IMR-90 (cell line): ENCODE data around the gene KLF11. TPM values are rescaled to one million over a fixed set of nuclear protein-coding genes. Genes with fewer than 3 reads are reported as not detected.

Experiments
- ATAC-seq: fragments of 200-7000 bp; cut with Tn5 transposase; 2 replicates; pipeline ENCODE4 v1.9.1; 2020; ENCODE audit warnings: low read depth, mild to moderate bottlenecking, moderate library complexity
- BruUV-seq: library from RNA; stranded (reverse); fragments of 400-500 nt; replicated peaks from 2 replicates; lab custom pipeline; 2021; lab: Mats Ljungman, UMichigan
- CTCF ChIA-PET: fragments of 300-600 bp; formaldehyde crosslinking; extraction: SDS; loops from one replicate; lab custom pipeline; 2021; ENCODE audit warnings: antibody characterized with exemption; lab: Yijun Ruan, JAX
- POLR2A ChIA-PET: fragments of 300-600 bp; sonication (Branson Sonifier 250); formaldehyde crosslinking; loops from one replicate; lab custom pipeline; 2022; ENCODE audit warnings: antibody characterized with exemption; ENCODE audit not compliant: unreplicated experiment; lab: Charles Lee
- DNase-seq: peaks from one replicate; pipeline ENCODE4 v3.0.0; 2013
- H2AFZ ChIP-seq: replicated peaks from 2 replicates; pipeline ENCODE3; 2013; ENCODE audit warnings: low read length, mild to moderate bottlenecking; ENCODE audit not compliant: poor library complexity
- H2AK5ac ChIP-seq: 2 replicates; pipeline ENCODE4 v1.6.1; 2013; ENCODE audit warnings: low read depth, low read length, inconsistent platforms
- H2AK9ac ChIP-seq: replicated peaks from 2 replicates; pipeline ENCODE3; 2013; ENCODE audit warnings: mild to moderate bottlenecking, low read depth, low read length, moderate library complexity; ENCODE audit not compliant: poor library complexity
- H2BK120ac ChIP-seq: 2 replicates; pipeline ENCODE4 v1.6.1; 2013; ENCODE audit warnings: low read depth, low read length, inconsistent platforms
- H2BK15ac ChIP-seq: 3 replicates; pipeline ENCODE4 v1.6.1; 2013; ENCODE audit warnings: low read depth, low read length, inconsistent platforms
- H2BK20ac ChIP-seq: 2 replicates; pipeline ENCODE4 v1.6.1; 2013; ENCODE audit warnings: low read depth, mild to moderate bottlenecking, inconsistent platforms, low read length, moderate library complexity
- H2BK5ac ChIP-seq: 2 replicates; pipeline ENCODE4 v1.6.1; 2013; ENCODE audit warnings: mild to moderate bottlenecking, low read depth, low read length, inconsistent platforms; ENCODE audit not compliant: poor library complexity, severe bottlenecking
- H3K14ac ChIP-seq: replicated peaks from 2 replicates; pipeline ENCODE4 v1.6.1; 2013; ENCODE audit warnings: low read depth, low read length, inconsistent platforms
- H3K18ac ChIP-seq: 2 replicates; pipeline ENCODE4 v1.6.1; 2013; ENCODE audit warnings: low read depth, low read length, control low read depth
- H3K23ac ChIP-seq: 2 replicates; pipeline ENCODE4 v1.6.1; 2013; ENCODE audit warnings: low read depth, low read length, inconsistent platforms
- H3K27ac ChIP-seq: 2 replicates; pipeline ENCODE4 v1.5.1; 2013; ENCODE audit warnings: mild to moderate bottlenecking, control low read depth, low read length; ENCODE audit not compliant: insufficient read depth
- H3K27me3 ChIP-seq: 2 replicates; pipeline ENCODE4 v1.6.1; 2013; ENCODE audit warnings: low read length; ENCODE audit not compliant: control insufficient read depth, insufficient read depth
- H3K36me3 ChIP-seq: 2 replicates; pipeline ENCODE4 v1.6.1; 2013; ENCODE audit warnings: low read length, mixed read lengths; ENCODE audit not compliant: control insufficient read depth, insufficient read depth
- H3K4ac ChIP-seq: 2 replicates; pipeline ENCODE4 v1.6.1; 2013; ENCODE audit warnings: low read depth, low read length, inconsistent platforms
- H3K4me1 ChIP-seq: 2 replicates; pipeline ENCODE4 v1.6.1; 2013; ENCODE audit warnings: low read length, mixed read lengths; ENCODE audit not compliant: control insufficient read depth, insufficient read depth
- H3K4me2 ChIP-seq: 2 replicates; pipeline ENCODE4 v1.6.1; 2013; ENCODE audit warnings: low read depth, mild to moderate bottlenecking, control low read depth, low read length, moderate library complexity
- H3K4me3 ChIP-seq: 2 replicates; pipeline ENCODE4 v1.5.1; 2013; ENCODE audit warnings: low read depth, mild to moderate bottlenecking, control low read depth, low read length, moderate library complexity; ENCODE audit not compliant: insufficient read depth
- H3K56ac ChIP-seq: 2 replicates; pipeline ENCODE4 v1.6.1; 2013; ENCODE audit warnings: low read length, inconsistent platforms; ENCODE audit not compliant: insufficient read depth; ENCODE audit errors: extremely low read depth
- H3K79me1 ChIP-seq, 2 experiments: 2 replicates each; pipeline ENCODE4 v1.6.1; 2013; ENCODE audit warnings: low read length in 2 of 2, inconsistent platforms in 1 of 2, low read depth in 1 of 2
- H3K9ac ChIP-seq: 2 replicates; pipeline ENCODE4 v1.6.1; 2013; ENCODE audit warnings: low read depth, low read length, control low read depth
- H3K9me1 ChIP-seq: 2 replicates; pipeline ENCODE4 v1.6.1; 2013; ENCODE audit warnings: low read length, inconsistent platforms; ENCODE audit not compliant: insufficient read depth
- H3K9me3 ChIP-seq: 2 replicates; pipeline ENCODE4 v1.6.1; 2013; ENCODE audit warnings: low read length; ENCODE audit not compliant: control insufficient read depth, insufficient read depth
- H4K20me1 ChIP-seq: 2 replicates; pipeline ENCODE4 v1.6.1; 2013; ENCODE audit warnings: low read length, inconsistent platforms; ENCODE audit not compliant: insufficient read depth
- H4K5ac ChIP-seq: 2 replicates; pipeline ENCODE4 v1.6.1; 2013; ENCODE audit warnings: mild to moderate bottlenecking, low read depth, low read length, control low read depth
- H4K8ac ChIP-seq, 2 experiments: 2 replicates each; pipeline ENCODE4 v1.6.1; 2013; ENCODE audit warnings: low read depth in 2 of 2, low read length in 2 of 2, control low read depth in 1 of 2, inconsistent platforms in 1 of 2
- H4K91ac ChIP-seq: 2 replicates; pipeline ENCODE4 v1.6.1; 2013; ENCODE audit warnings: low read depth, low read length, inconsistent platforms; ENCODE audit not compliant: insufficient read depth
- BHLHE40 ChIP-seq: fragments of 150-350 bp; IDR thresholded peaks from 2 replicates; pipeline ENCODE4 v1.6.1; 2016; ENCODE audit warnings: mild to moderate bottlenecking, low read depth, low read length
- CEBPB ChIP-seq: IDR thresholded peaks from 2 replicates; pipeline ENCODE4 v1.6.1; 2012; ENCODE audit warnings: low read depth, low read length, improper control_type of control experiment
- CHD1 ChIP-seq: IDR thresholded peaks from 2 replicates; pipeline ENCODE4 v1.6.1; 2012; ENCODE audit warnings: low read depth, low read length, improper control_type of control experiment
- CTCF ChIP-seq: conservative IDR thresholded peaks from 2 replicates; pipeline ENCODE4 v1.5.1; 2012; ENCODE audit warnings: mild to moderate bottlenecking, low read depth, low read length, improper control_type of control experiment
- ELK1 ChIP-seq: fragments of 150-350 bp; IDR thresholded peaks from 2 replicates; pipeline ENCODE4 v1.6.1; 2016; ENCODE audit warnings: low read depth, mild to moderate bottlenecking, low read length, moderate library complexity, borderline replicate concordance
- FOS ChIP-seq: fragments of 150-350 bp; IDR thresholded peaks from 2 replicates; pipeline ENCODE4 v1.6.1; 2016; ENCODE audit warnings: low read depth, low read length
- MAFK ChIP-seq: IDR thresholded peaks from 2 replicates; pipeline ENCODE4 v1.6.1; 2012; ENCODE audit warnings: low read depth, low read length, improper control_type of control experiment
- MAZ ChIP-seq: IDR thresholded peaks from 2 replicates; pipeline ENCODE4 v1.6.1; 2012; ENCODE audit warnings: low read depth, mild to moderate bottlenecking, low read length, improper control_type of control experiment, moderate library complexity, borderline replicate concordance
- MXI1 ChIP-seq: IDR thresholded peaks from 2 replicates; pipeline ENCODE4 v1.6.1; 2012; ENCODE audit warnings: low read depth, mild to moderate bottlenecking, low read length, moderate library complexity, borderline replicate concordance
- NFE2L2 ChIP-seq: fragments of 150-350 bp; IDR thresholded peaks from 2 replicates; pipeline ENCODE4 v1.6.1; 2016; ENCODE audit warnings: low read depth, mild to moderate bottlenecking, low read length
- POLR2A ChIP-seq: IDR thresholded peaks from 2 replicates; pipeline ENCODE4 v1.6.1; 2012; ENCODE audit warnings: mild to moderate bottlenecking, low read depth, low read length
- RAD21 ChIP-seq: IDR thresholded peaks from 2 replicates; pipeline ENCODE4 v1.6.1; 2012; ENCODE audit warnings: low read length, improper control_type of control experiment
- RCOR1 ChIP-seq: IDR thresholded peaks from 2 replicates; pipeline ENCODE4 v1.6.1; 2012; ENCODE audit warnings: mild to moderate bottlenecking, low read length, improper control_type of control experiment; ENCODE audit not compliant: insufficient replicate concordance
- RFX5 ChIP-seq: IDR thresholded peaks from 2 replicates; pipeline ENCODE4 v1.8.0; 2012; ENCODE audit warnings: low read depth, mild to moderate bottlenecking, low read length, moderate library complexity
- SMC3 ChIP-seq: fragments of 150-350 bp; IDR thresholded peaks from 2 replicates; pipeline ENCODE4 v1.6.1; 2016; ENCODE audit warnings: low read depth, mild to moderate bottlenecking, antibody characterized with exemption, low read length, moderate library complexity
- USF2 ChIP-seq: fragments of 150-350 bp; IDR thresholded peaks from 2 replicates; pipeline ENCODE4 v1.6.1; 2017; ENCODE audit warnings: mild to moderate bottlenecking, antibody characterized with exemption, low read length, low read depth
- WGBS, 2 experiments: methylation state at CpG; one replicate each; pipeline versions ENCODE4 v1.1.5 to v1.1.7; 2013; ENCODE audit warnings: missing lambda C conversion rate in 2 of 2; ENCODE audit not compliant: insufficient read length in 1 of 2; ENCODE audit errors: extremely low coverage in 2 of 2; 5-methylcytosine and 5-hydroxymethylcytosine counted together
- dilution Hi-C: fragments of 300-500 bp; cut with HindIII; formaldehyde crosslinking; loops from one replicate; pipeline ENCODE4 v1.14.3; 2018; ENCODE audit warnings: low sequenced_read_pairs; ENCODE audit not compliant: unreplicated experiment
- in situ Hi-C: fragments of 300-500 bp; cut with MboI; formaldehyde crosslinking; loops from 3 replicates; pipeline ENCODE4 v1.14.3; 2019; ENCODE audit warnings: low sequenced_read_pairs, inconsistent platforms, mixed read lengths
- intact Hi-C: fragments of 100-400 bp; cut with micrococcal nuclease; formaldehyde crosslinking; loops from 2 replicates; pipeline ENCODE4 v1.10.0; 2022
- polyA plus RNA-seq, 3 experiments: library from polyadenylated mRNA; depleted of rRNA; stranded (reverse); fragments of >200 nt; gene quantifications; 2 replicates each; pipeline ENCODE4 v1.2.3, GENCODE V29; 2012; ENCODE audit warnings: low replicate concordance in 1 of 3
- total RNA-seq: library from RNA; depleted of rRNA; stranded (reverse); fragments of >200 nt; gene quantifications from 2 replicates; pipeline ENCODE4 v1.2.3, GENCODE V29; 2012

Gene KLF11
- total and polyA plus RNA-seq, 2 of the 4 experiments (the other 2 are of a cell fraction), result 2.0 to 2.4 TPM

GRCh38 chr2:10085043-10085667 lies 41.8 kb downstream of the KLF11 start:
- H3K4me1 ChIP-seq, result no peaks in the 10 kb centered on the region
- H2AK5ac ChIP-seq, result no peak overlapping the region
- H3K23ac ChIP-seq, result no peak overlapping the region
- dilution Hi-C loops (no loop called here), in situ Hi-C loops (no loop called here), intact Hi-C loops (no loop called here)
- no peak overlapping the region for H2BK20ac ChIP-seq
- POLR2A ChIA-PET, result no interaction called here
- no peak for ATAC-seq
- no peak for DNase-seq
- CTCF ChIA-PET, result interaction anchor here (1.7 kb wide), 1 partner anchor 12 kb away, joined by 8 read pairs; no protein-coding TSS in a partner anchor
- no peak overlapping the region for H2BK15ac ChIP-seq
- H2AK9ac ChIP-seq, result no peak overlapping the region
- H4K5ac ChIP-seq, result no peak overlapping the region
- H2BK120ac ChIP-seq, result no peak overlapping the region
- H4K91ac ChIP-seq, result no peak overlapping the region
- H3K4ac ChIP-seq, result no peak overlapping the region
- no peaks in the 10 kb centered on the region for H3K9me1 ChIP-seq
- H3K4me2 ChIP-seq, result no peak overlapping the region
- no peak overlapping the region for H3K4me3 ChIP-seq
- H3K14ac ChIP-seq, result no peak overlapping the region
- no peak overlapping the region for H4K8ac ChIP-seq
- H3K9me3 ChIP-seq, result peaks cover 2% of the 10 kb centered on the region; the same call in 1 of the 2 replicates
- H3K18ac ChIP-seq, result no peak overlapping the region
- no peaks in the 10 kb centered on the region for H3K79me1 ChIP-seq
- no CpG with 5 or more reads among the region's 6 CpGs for WGBS, 2 experiments
- peaks cover 71% of the 10 kb centered on the region for H3K27me3 ChIP-seq
- TF ChIP-seq CTCF, result no peak
- TF ChIP-seq RFX5, result no peak
- no peak for TF ChIP-seq CHD1
- TF ChIP-seq NFE2L2, result no peak
- no peak for TF ChIP-seq MAZ
- TF ChIP-seq RCOR1, result no peak
- TF ChIP-seq SMC3, result no peak
- TF ChIP-seq RAD21, result no peak
- TF ChIP-seq FOS, result no peak
- no peak for TF ChIP-seq ELK1
- no peak for TF ChIP-seq USF2
- TF ChIP-seq BHLHE40, result no peak
- TF ChIP-seq MXI1, result no peak
- TF ChIP-seq MAFK, result no peak
- TF ChIP-seq CEBPB, result no peak
- no peak for TF ChIP-seq POLR2A
- no peak overlapping the region for H2BK5ac ChIP-seq
- H3K56ac ChIP-seq, result no peak overlapping the region
- no peak overlapping the region for H2AFZ ChIP-seq
- no peak overlapping the region for H3K9ac ChIP-seq
- no TSS peak for BruUV-seq
- no peak overlapping the region for H3K27ac ChIP-seq
- H3K36me3 ChIP-seq, result no peaks in the 10 kb centered on the region
- H4K20me1 ChIP-seq, result no peaks in the 10 kb centered on the region
